ENCODE results near the gene LRRC4C. TPM values are rescaled to one million over a fixed set of nuclear protein-coding genes. Genes with fewer than 3 reads are reported as not detected.

LRRC4C gene
- total RNA-seq, 1 donor from 2014 or later, result 2.2 TPM

GRCh38 chr11:40370821-40371616 is 1088.4 kb downstream of the LRRC4C start:
- Histone ChIP-seq H3K36me3 (no peaks in the 10 kb centered on the region), H3K9me3 (no peaks in the 10 kb centered on the region), H3K27me3 (no peaks in the 10 kb centered on the region), H3K27ac (no peak overlapping the region), H3K4me3 (no peak overlapping the region), H3K4me1 (no peaks in the 10 kb centered on the region)
- DNase-seq (no peak), ATAC-seq (no peak)
- intact Hi-C loops (cut with DNase I), result no loop called here
- no peak for TF ChIP-seq CTCF (IDR thresholded peaks at IDR 0.05)

GRCh38 chr11:40360206-40360798 is 1099.2 kb downstream of the LRRC4C start:
- DNase-seq (no peak), ATAC-seq (no peak)
- Histone ChIP-seq H3K36me3 (no peaks in the 10 kb centered on the region), H3K4me3 (no peak overlapping the region), H3K27ac (no peak overlapping the region), H3K9me3 (no peaks in the 10 kb centered on the region), H3K4me1 (no peaks in the 10 kb centered on the region), H3K27me3 (no peaks in the 10 kb centered on the region)
- intact Hi-C loops (cut with DNase I), result no loop called here
- no peak for TF ChIP-seq CTCF (IDR thresholded peaks at IDR 0.05)

GRCh38 chr11:40354121-40354520 is 1105.3 kb downstream of the LRRC4C start:
- Histone ChIP-seq H3K27ac (no peak overlapping the region), H3K36me3 (no peaks in the 10 kb centered on the region), H3K9me3 (no peaks in the 10 kb centered on the region), H3K4me3 (no peak overlapping the region), H3K27me3 (no peaks in the 10 kb centered on the region), H3K4me1 (no peaks in the 10 kb centered on the region)
- ATAC-seq (no peak), DNase-seq (no peak)
- TF ChIP-seq CTCF (IDR thresholded peaks at IDR 0.05), result no peak
- intact Hi-C loops (cut with DNase I), result no loop called here

GRCh38 chr11:40340911-40341310 is 1118.5 kb downstream of the LRRC4C start:
- DNase-seq, result no peak
- intact Hi-C loops (cut with DNase I), result no loop called here

GRCh38 chr11:40338739-40339138 is 1120.7 kb downstream of the LRRC4C start:
- Histone ChIP-seq H3K9me3 (peaks cover under 1% of the 10 kb centered on the region), H3K27ac (no peak overlapping the region), H3K4me3 (no peak overlapping the region), H3K4me1 (no peaks in the 10 kb centered on the region), H3K36me3 (no peaks in the 10 kb centered on the region), H3K27me3 (no peaks in the 10 kb centered on the region)
- intact Hi-C loops (cut with DNase I), result no loop called here
- DNase-seq (no peak), ATAC-seq (no peak)
- no peak for TF ChIP-seq CTCF (IDR thresholded peaks at IDR 0.05)

More at GRCh38 chr11:40340911-40341310, 1118.5 kb downstream of the LRRC4C start:
- Histone ChIP-seq H3K27me3 (no peaks in the 10 kb centered on the region), H3K4me3 (no peak overlapping the region), H3K9me3 (peaks cover 12% of the 10 kb centered on the region), H3K36me3 (no peaks in the 10 kb centered on the region), H3K4me1 (no peaks in the 10 kb centered on the region), H3K27ac (no peak overlapping the region)
- ATAC-seq, result no peak
- TF ChIP-seq CTCF (IDR thresholded peaks at IDR 0.05), result no peak

Data from upper lobe of right lung (tissue), 1 donor.